ENCODE data around the gene SRBD1. TPM values are rescaled to one million over a fixed set of nuclear protein-coding genes. Genes with fewer than 3 reads are reported as not detected.

Gene SRBD1
- total RNA-seq, 1 experiment from 2014 or later, result 20.6 TPM

DNA sequence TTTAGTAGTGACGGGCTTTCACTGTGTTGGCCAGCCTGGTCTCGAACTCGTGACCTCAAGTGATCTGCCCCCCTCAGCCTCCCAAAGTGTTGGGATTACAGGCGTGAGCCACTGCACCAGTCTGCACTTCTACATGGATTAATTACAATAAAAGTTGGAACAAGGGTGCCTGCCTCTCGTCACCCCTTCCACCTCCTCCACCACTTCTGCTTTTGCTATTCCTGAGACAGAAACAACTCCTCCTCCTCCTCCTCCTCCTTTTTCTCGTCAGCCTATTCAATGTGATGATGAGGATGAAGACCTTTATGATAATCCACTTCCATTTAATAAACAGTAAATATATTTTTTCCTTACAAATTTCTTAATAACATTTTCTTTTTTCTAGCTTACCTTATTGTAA lies 35.2 kb downstream of the SRBD1 start:
- RAD21 ChIA-PET (ENCODE audit: low non-redundant PET in 1 of 2, low total read pairs in 2 of 2, uncharacterized antibody in 2 of 2, unreplicated experiment in 2 of 2), result no interaction called here
- Histone ChIP-seq H3K9me3 (ENCODE audit: control insufficient read depth in 1 of 2, insufficient read depth in 1 of 2, low read depth in 1 of 2, low read length in 2 of 2) (no peaks in the 10 kb centered on the region; a peak in 1 of 4 replicates), H3K36me3 (ENCODE audit: control insufficient read depth in 1 of 2, insufficient read depth in 2 of 2, low read length in 2 of 2) (peaks cover 2 to 15% of the 10 kb centered on the region in 2 experiments; a peak in 1 of 4 replicates), H4K20me1 (ENCODE audit: insufficient read depth) (no peaks in the 10 kb centered on the region), H3K4me1 (ENCODE audit: control insufficient read depth in 1 of 2, insufficient read depth in 2 of 2, low read length in 2 of 2) (peaks cover 0 to 5% of the 10 kb centered on the region in 2 experiments; a peak in 2 of 4 replicates), H3K9me2 (ENCODE audit: insufficient read depth) (no peaks in the 10 kb centered on the region), H3K27ac (ENCODE audit: low read depth, low read length) (no peak overlapping the region), H2AFZ (ENCODE audit: low read depth, low read length, poor library complexity, severe bottlenecking) (no peak overlapping the region), H3K4me3 (replicated peaks in 1 of 2; ENCODE audit: low read depth in 1 of 2, low read length in 2 of 2) (no peak overlapping the region), H3K79me2 (ENCODE audit: insufficient read depth, low read length) (peaks cover 13% of the 10 kb centered on the region; the same call in 1 of the 2 replicates), H3K4me2 (ENCODE audit: low read length) (no peak overlapping the region), H3K27me3 (ENCODE audit: insufficient read depth, low read length) (no peaks in the 10 kb centered on the region), H3K9ac (ENCODE audit: low read length) (no peak overlapping the region)
- ATAC-seq (no peak), DNase-seq (ENCODE audit: low read depth, low spot score) (no peak)
- POLR2A ChIA-PET, result no interaction called here
- no peak for TF ChIP-seq FOSL1 (IDR thresholded peaks at IDR 0.05; ENCODE audit: low read depth)
- TF ChIP-seq, protein P1, sequence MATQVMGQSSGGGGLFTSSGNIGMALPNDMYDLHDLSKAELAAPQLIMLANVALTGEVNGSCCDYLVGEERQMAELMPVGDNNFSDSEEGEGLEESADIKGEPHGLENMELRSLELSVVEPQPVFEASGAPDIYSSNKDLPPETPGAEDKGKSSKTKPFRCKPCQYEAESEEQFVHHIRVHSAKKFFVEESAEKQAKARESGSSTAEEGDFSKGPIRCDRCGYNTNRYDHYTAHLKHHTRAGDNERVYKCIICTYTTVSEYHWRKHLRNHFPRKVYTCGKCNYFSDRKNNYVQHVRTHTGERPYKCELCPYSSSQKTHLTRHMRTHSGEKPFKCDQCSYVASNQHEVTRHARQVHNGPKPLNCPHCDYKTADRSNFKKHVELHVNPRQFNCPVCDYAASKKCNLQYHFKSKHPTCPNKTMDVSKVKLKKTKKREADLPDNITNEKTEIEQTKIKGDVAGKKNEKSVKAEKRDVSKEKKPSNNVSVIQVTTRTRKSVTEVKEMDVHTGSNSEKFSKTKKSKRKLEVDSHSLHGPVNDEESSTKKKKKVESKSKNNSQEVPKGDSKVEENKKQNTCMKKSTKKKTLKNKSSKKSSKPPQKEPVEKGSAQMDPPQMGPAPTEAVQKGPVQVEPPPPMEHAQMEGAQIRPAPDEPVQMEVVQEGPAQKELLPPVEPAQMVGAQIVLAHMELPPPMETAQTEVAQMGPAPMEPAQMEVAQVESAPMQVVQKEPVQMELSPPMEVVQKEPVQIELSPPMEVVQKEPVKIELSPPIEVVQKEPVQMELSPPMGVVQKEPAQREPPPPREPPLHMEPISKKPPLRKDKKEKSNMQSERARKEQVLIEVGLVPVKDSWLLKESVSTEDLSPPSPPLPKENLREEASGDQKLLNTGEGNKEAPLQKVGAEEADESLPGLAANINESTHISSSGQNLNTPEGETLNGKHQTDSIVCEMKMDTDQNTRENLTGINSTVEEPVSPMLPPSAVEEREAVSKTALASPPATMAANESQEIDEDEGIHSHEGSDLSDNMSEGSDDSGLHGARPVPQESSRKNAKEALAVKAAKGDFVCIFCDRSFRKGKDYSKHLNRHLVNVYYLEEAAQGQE (IDR thresholded peaks at IDR 0.05; ENCODE audit: low read depth), result no peak
- TF ChIP-seq CBX3 (IDR thresholded peaks at IDR 0.05; ENCODE audit: low read depth), result no peak
- no peak for TF ChIP-seq ZFX (IDR thresholded peaks at IDR 0.05)
- TF ChIP-seq EZH2phosphoT487 (IDR thresholded peaks at IDR 0.05; ENCODE audit: borderline replicate concordance), result no peak
- no peak for TF ChIP-seq JUND (IDR thresholded peaks at IDR 0.05)
- no peak for TF ChIP-seq ELF1 (IDR thresholded peaks at IDR 0.05; ENCODE audit: borderline replicate concordance, low read depth)
- TF ChIP-seq, protein P2, sequence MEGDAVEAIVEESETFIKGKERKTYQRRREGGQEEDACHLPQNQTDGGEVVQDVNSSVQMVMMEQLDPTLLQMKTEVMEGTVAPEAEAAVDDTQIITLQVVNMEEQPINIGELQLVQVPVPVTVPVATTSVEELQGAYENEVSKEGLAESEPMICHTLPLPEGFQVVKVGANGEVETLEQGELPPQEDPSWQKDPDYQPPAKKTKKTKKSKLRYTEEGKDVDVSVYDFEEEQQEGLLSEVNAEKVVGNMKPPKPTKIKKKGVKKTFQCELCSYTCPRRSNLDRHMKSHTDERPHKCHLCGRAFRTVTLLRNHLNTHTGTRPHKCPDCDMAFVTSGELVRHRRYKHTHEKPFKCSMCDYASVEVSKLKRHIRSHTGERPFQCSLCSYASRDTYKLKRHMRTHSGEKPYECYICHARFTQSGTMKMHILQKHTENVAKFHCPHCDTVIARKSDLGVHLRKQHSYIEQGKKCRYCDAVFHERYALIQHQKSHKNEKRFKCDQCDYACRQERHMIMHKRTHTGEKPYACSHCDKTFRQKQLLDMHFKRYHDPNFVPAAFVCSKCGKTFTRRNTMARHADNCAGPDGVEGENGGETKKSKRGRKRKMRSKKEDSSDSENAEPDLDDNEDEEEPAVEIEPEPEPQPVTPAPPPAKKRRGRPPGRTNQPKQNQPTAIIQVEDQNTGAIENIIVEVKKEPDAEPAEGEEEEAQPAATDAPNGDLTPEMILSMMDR (IDR thresholded peaks at IDR 0.05 in 2 of 3, conservative IDR thresholded peaks at IDR 0.05 in 1 of 3; ENCODE audit: borderline replicate concordance in 1 of 3, insufficient read depth in 1 of 3, low read depth in 2 of 3, low read length in 2 of 3), result no peak
- TF ChIP-seq CEBPB (IDR thresholded peaks at IDR 0.05; ENCODE audit: low read depth), result no peak
- TF ChIP-seq POLR2AphosphoS5 (IDR thresholded peaks at IDR 0.05; ENCODE audit: low read depth, low read length), result no peak
- no peak for TF ChIP-seq SIN3A (IDR thresholded peaks at IDR 0.05; ENCODE audit: low read depth)
- TF ChIP-seq EGR1 (IDR thresholded peaks at IDR 0.05; ENCODE audit: low read depth), result no peak
- TF ChIP-seq, protein P3, sequence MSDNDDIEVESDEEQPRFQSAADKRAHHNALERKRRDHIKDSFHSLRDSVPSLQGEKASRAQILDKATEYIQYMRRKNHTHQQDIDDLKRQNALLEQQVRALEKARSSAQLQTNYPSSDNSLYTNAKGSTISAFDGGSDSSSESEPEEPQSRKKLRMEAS (IDR thresholded peaks at IDR 0.05), result no peak
- TF ChIP-seq EZH2 (IDR thresholded peaks at IDR 0.05), result no peak
- TF ChIP-seq, protein P4, sequence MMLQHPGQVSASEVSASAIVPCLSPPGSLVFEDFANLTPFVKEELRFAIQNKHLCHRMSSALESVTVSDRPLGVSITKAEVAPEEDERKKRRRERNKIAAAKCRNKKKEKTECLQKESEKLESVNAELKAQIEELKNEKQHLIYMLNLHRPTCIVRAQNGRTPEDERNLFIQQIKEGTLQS (IDR thresholded peaks at IDR 0.05), result no peak
- no peak for TF ChIP-seq TCF7L2 (IDR thresholded peaks at IDR 0.05; ENCODE audit: borderline replicate concordance, extremely low read depth, insufficient read depth, insufficient read length)
- CTCF ChIA-PET, result interaction anchor here (2.6 kb wide), 1 partner anchor 10 kb away, joined by 7 read pairs; no protein-coding TSS in a partner anchor
- BruUV-seq (replicated peaks), result no TSS peak
- intact Hi-C loops (cut with micrococcal nuclease), result loop anchor here (5.0 kb wide), 1 partner anchor 594 kb away; no protein-coding TSS in a partner anchor

Data from HCT116 (cell line).